ENCODE measurements around the gene ATRNL1. TPM values are rescaled to one million over a fixed set of nuclear protein-coding genes. Genes with fewer than 3 reads are reported as not detected.

Gene ATRNL1
- total and polyA plus RNA-seq, 2 experiments from 2014 or later, result 4.8 to 29.7 TPM

DNA sequence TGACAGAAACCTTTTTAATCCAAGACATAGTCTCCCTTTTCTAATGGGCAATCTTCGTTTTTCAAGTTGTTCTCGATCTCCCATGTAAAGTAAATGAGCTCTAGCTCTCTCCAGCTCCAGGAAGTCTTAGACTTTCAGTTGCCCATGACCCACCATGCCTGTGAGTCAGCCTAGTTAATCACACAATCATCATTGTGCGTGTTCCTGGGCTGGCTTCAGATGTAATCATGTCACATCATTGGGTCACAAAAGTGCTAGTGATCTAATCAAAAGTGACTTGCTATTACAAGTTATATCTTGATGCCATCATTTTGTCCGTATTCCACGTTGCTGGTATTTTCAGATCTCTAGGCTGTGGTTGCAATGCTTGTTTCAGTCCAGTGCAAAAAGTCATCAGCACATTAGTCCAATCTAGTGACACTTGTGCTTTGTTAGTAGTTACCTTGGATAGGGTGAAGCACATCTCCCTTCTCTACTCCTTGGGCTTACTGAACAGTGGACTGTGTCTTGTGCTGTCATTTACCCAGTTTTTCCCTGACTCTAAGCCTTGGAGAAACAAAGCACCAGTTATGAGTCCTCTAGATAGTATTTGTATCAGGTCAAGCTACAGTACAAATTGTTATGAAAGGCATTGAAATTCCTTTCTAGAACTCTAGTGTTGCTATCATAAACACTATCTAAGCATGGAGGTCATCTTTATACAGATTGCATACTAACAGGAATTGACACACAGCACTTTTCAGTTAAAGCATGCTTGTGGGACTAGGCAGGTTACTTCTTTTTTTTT is 863.3 kb downstream of the ATRNL1 start (continued):
- TF ChIP-seq ZNF331 (CRISPR knock-in tag; IDR thresholded peaks at IDR 0.05; ENCODE audit: low read depth) (no peak), POLR2AphosphoS5 (IDR thresholded peaks at IDR 0.05; ENCODE audit: low read depth) (no peak), EZH2phosphoT487 (IDR thresholded peaks at IDR 0.05; ENCODE audit: unreplicated experiment) (no peak), NANOG (IDR thresholded peaks at IDR 0.05; ENCODE audit: borderline replicate concordance) (no peak), ZNF114 (CRISPR knock-in tag; IDR thresholded peaks at IDR 0.05) (no peak)
- TF ChIP-seq, protein P1, sequence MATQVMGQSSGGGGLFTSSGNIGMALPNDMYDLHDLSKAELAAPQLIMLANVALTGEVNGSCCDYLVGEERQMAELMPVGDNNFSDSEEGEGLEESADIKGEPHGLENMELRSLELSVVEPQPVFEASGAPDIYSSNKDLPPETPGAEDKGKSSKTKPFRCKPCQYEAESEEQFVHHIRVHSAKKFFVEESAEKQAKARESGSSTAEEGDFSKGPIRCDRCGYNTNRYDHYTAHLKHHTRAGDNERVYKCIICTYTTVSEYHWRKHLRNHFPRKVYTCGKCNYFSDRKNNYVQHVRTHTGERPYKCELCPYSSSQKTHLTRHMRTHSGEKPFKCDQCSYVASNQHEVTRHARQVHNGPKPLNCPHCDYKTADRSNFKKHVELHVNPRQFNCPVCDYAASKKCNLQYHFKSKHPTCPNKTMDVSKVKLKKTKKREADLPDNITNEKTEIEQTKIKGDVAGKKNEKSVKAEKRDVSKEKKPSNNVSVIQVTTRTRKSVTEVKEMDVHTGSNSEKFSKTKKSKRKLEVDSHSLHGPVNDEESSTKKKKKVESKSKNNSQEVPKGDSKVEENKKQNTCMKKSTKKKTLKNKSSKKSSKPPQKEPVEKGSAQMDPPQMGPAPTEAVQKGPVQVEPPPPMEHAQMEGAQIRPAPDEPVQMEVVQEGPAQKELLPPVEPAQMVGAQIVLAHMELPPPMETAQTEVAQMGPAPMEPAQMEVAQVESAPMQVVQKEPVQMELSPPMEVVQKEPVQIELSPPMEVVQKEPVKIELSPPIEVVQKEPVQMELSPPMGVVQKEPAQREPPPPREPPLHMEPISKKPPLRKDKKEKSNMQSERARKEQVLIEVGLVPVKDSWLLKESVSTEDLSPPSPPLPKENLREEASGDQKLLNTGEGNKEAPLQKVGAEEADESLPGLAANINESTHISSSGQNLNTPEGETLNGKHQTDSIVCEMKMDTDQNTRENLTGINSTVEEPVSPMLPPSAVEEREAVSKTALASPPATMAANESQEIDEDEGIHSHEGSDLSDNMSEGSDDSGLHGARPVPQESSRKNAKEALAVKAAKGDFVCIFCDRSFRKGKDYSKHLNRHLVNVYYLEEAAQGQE (IDR thresholded peaks at IDR 0.05; ENCODE audit: unreplicated experiment), result no peak
- TF ChIP-seq, protein P2, sequence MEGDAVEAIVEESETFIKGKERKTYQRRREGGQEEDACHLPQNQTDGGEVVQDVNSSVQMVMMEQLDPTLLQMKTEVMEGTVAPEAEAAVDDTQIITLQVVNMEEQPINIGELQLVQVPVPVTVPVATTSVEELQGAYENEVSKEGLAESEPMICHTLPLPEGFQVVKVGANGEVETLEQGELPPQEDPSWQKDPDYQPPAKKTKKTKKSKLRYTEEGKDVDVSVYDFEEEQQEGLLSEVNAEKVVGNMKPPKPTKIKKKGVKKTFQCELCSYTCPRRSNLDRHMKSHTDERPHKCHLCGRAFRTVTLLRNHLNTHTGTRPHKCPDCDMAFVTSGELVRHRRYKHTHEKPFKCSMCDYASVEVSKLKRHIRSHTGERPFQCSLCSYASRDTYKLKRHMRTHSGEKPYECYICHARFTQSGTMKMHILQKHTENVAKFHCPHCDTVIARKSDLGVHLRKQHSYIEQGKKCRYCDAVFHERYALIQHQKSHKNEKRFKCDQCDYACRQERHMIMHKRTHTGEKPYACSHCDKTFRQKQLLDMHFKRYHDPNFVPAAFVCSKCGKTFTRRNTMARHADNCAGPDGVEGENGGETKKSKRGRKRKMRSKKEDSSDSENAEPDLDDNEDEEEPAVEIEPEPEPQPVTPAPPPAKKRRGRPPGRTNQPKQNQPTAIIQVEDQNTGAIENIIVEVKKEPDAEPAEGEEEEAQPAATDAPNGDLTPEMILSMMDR (conservative IDR thresholded peaks at IDR 0.05; ENCODE audit: low read depth in 2 of 2), result no peak

DNA sequence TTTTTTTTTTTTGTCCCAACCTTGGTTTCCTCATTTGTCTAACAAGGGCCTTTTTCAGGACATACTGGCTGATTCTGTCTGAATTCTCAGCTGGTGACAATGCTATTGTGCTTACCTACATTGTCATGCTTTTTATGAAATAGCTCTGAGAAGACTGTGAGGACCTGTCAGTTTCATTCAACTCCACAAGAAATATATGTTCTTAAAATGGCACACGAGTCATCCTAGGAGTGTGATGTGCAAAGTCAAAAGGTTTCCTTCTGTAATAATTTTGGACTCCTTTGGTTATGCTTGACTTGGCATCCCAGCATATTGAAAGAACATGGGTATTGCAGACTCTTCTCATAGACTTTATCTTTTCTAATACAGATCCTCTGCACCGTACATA is 863.8 kb downstream of the ATRNL1 start:
- Histone ChIP-seq H3K4me3 (no peak overlapping the region), H3F3A (replicated peaks; ENCODE audit: low read depth) (no peaks in the 10 kb centered on the region), H3K27me3 (ENCODE audit: insufficient read depth) (no peaks in the 10 kb centered on the region), H3K36me3 (ENCODE audit: insufficient read depth) (no peaks in the 10 kb centered on the region), H3K79me2 (replicated peaks; ENCODE audit: insufficient read depth) (no peaks in the 10 kb centered on the region), H3K9me2 (ENCODE audit: insufficient read depth) (peaks cover 13% of the 10 kb centered on the region), H3K27ac (ENCODE audit: low read depth) (no peak overlapping the region), H3K4me1 (ENCODE audit: insufficient read depth) (peaks cover 23% of the 10 kb centered on the region), H2AFZ (no peak overlapping the region), H3K4me2 (no peak overlapping the region), H4K20me1 (replicated peaks; ENCODE audit: insufficient read depth) (no peaks in the 10 kb centered on the region)
- Mint-ChIP-seq H3K4me1 (peaks cover 22% of the 10 kb centered on the region), H3K36me3 (ENCODE audit: low read depth) (no peaks in the 10 kb centered on the region), H3K9me3 (no peaks in the 10 kb centered on the region), H3K4me3 (no peak overlapping the region), H3K27ac (no peak overlapping the region), H3K27me3 (ENCODE audit: insufficient read depth, low read depth, poor library complexity) (no peaks in the 10 kb centered on the region)
- DNase-seq (ENCODE audit: low spot score) (no peak), ATAC-seq (no peak)
- TF ChIP-seq JUNB (IDR thresholded peaks at IDR 0.05; ENCODE audit: unreplicated experiment), result no peak
- no peak for TF ChIP-seq EZH2phosphoT487 (IDR thresholded peaks at IDR 0.05; ENCODE audit: unreplicated experiment)
- no peak for TF ChIP-seq STAT1 (IDR thresholded peaks at IDR 0.05; ENCODE audit: unreplicated experiment)
- TF ChIP-seq EZH2 (IDR thresholded peaks at IDR 0.05; ENCODE audit: low read depth, unreplicated experiment), result no peak
- no peak for TF ChIP-seq NANOG (IDR thresholded peaks at IDR 0.05; ENCODE audit: borderline replicate concordance)
- TF ChIP-seq POLR2AphosphoS5 (IDR thresholded peaks at IDR 0.05; ENCODE audit: low read depth), result no peak
- TF ChIP-seq, protein P1 (IDR thresholded peaks at IDR 0.05; ENCODE audit: unreplicated experiment), result no peak
- TF ChIP-seq CREB1 (CRISPR knock-in tag; IDR thresholded peaks at IDR 0.05; ENCODE audit: low read depth), result no peak

Measured in GM23338 (cell line).